Astrocyte of the hippocampus (primary cell): ENCODE results near the gene RELB.
A peak's percentile ranks its signal among the peaks of the same experiment; 100 is the strongest.

Source experiments
- DNase-seq: peaks from one replicate; pipeline ENCODE4 v3.0.0; 2011; ENCODE audit warnings: low read depth, low spot score

The RELB gene

GRCh38 chr19:45059258-45059965 lies 58.1 kb downstream of the RELB start:
- DNase-seq, result peak; percentile 87

- no peak for DNase-seq
Measured at GRCh38 chr19:45061965-45062364, 60.7 kb downstream of the RELB start.

- no peak for DNase-seq
Measured at GRCh38 chr19:45063851-45064801, 62.9 kb downstream of the RELB start.

GRCh38 chr19:45066921-45067661 lies 65.8 kb downstream of the RELB start:
- DNase-seq, result no peak

GRCh38 chr19:45068041-45068440 lies 66.8 kb downstream of the RELB start:
- no peak for DNase-seq

DNA sequence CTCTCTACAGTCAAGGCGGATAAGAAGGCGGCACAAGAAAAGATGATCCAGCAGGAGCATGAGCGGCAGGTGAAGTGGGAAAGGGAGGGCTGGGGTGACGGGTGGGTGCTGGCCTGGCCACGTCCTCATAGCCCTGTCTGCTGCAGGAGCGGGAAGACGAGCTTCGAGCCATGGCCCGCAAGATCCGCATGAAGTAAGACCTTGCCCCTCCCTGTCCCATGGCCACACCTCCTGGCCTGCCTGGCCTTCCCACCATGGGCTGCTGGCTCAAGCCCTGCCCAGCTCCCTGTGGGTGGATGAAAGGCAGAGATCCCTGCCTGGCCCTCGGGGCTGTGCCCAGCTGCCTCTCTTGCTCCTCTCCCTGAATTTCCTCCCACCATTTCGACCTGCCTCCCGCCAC lies 67.8 kb downstream of the RELB start:
- DNase-seq, result peak; percentile 26

GRCh38 chr19:45070214-45070613 lies 69.0 kb downstream of the RELB start:
- DNase-seq, result no peak

DNA sequence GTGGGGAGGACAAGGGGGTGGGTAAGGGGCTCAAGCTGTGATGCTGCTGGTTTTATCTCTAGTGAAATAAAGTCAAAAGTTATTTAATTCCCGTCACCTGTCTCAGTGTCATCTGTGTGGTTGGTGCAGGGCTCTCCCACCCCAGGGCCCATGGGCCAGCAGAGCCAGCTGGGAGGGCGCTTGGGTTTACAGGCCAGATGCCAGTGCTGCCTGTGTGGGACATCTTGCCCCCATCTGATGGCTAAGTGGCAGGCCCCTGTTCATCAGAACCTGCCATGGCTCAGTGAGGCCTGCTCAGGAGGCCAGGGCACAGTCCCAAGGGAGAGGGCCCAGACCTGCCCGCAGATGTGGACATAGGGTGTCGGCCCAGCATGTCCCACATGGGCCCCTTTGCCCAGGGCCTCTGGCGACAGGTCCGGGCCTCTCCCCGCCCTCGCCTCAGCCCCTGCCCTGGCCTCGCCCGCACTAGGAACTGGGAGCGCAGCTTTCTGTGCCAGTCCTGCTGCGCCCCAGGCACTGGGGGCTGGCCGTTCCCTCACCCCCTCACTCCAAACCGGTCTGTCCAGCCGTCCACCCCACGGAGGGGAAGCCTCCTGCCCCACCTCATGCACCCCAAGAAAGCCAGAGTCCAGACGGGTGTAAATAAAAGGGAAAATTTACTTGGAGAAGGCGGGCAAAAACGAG lies 69.7 kb downstream of the RELB start:
- DNase-seq, result no peak

- no peak for DNase-seq
Measured at GRCh38 chr19:45071545-45071938, 70.3 kb downstream of the RELB start.

GRCh38 chr19:45071969-45072790 lies 70.9 kb downstream of the RELB start:
- no peak for DNase-seq

GRCh38 chr19:45074744-45075300 lies 73.6 kb downstream of the RELB start:
- peak; percentile 9 for DNase-seq

DNA sequence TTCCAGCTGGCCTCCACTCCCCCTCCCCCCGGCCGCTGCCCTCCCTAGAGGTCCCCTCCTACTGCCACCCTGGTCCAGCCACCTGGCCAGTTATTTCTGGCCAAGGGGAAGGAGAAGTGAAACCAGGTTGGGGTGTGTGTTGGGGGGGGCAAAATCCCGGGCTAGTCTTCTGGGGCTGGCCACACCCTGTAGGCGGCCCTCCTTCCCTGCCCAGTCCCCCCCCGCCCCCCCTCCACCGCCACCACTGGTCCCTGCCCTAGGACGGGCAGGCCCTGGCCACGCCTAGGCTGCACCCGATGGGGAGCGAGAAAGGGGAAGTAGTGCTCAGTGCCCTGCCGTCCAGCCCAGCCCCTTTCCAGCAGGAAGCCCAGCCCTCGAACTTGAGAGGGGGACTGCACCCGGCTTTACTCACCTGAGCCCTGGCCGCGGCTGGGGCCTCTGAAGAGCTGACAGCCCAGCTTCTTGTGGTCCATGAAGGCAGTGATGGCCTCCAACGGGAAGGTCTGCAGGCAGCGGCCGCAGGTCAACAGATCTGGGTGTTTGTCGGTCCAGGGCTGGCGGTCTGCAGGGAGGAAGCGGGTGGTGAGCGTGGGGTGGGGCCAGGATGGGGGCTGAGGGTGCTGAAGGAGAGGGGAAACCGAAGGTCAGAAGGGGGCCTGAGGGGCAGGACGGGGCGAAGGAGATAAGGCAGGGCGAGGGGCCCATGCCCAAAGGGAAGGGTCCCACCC lies 74.2 kb downstream of the RELB start:
- peak; percentile 62 for DNase-seq

- peak; percentile 70 for DNase-seq
Measured at GRCh38 chr19:45076029-45076850, 75.0 kb downstream of the RELB start, which contains the start of gene ZNF296. Gene ZNF296 (minus strand): TSS chr19:45076478. CDS start chr19:45076373, 105 bp downstream.

DNA sequence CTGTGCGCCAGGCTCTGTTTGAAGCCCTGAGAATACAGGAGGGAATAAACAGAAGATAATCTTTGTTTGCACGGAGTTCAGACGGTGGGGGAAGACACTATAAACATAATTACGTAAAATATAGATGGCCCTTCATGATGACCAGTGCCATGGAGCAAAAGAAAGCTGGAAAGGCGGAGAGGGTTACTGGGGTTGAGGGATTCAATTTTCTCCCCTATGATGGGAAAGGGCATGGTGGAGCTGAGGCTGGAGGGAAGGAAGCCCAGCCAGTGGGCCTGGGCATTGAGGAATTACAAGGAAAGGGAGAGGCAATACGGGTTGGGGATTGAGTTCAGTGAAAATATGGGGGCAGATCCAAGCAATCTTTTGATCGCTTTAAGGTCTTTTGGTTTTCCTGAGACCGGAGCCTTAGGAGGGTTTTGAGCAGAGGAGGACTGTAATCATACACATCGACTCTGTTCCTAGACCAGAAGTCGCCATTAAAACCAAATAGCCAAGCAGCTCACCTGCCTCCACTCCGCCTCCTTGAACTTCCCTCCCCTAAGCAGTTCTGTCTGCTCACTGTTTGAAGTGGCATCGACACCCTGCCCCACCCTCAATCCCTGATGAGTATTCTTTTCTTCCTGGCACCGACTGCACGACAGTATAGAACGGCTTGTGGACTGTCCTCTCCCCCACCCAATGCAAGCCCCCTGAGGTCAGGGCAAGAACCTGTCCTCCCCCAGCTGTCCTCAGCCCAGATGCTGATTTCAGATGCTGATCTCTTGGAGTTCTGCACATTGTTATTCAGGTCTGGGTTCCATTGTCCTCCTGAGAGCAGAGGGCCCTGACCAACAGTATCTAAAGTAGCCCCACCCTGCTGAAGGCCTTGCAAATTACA lies 75.8 kb downstream of the RELB start:
- no peak for DNase-seq

GRCh38 chr19:45078390-45079062 lies 77.3 kb downstream of the RELB start:
- DNase-seq, result no peak

- DNase-seq, result peak; percentile 92
Measured at GRCh38 chr19:45079063-45079910, 78.0 kb downstream of the RELB start, which contains the start of gene GEMIN7. Gene GEMIN7 (plus strand): TSS chr19:45079260. CDS start chr19:45090115, 10,855 bp downstream.
